ENCODE data around the gene ARL6IP5.

ARL6IP5 gene

DNA sequence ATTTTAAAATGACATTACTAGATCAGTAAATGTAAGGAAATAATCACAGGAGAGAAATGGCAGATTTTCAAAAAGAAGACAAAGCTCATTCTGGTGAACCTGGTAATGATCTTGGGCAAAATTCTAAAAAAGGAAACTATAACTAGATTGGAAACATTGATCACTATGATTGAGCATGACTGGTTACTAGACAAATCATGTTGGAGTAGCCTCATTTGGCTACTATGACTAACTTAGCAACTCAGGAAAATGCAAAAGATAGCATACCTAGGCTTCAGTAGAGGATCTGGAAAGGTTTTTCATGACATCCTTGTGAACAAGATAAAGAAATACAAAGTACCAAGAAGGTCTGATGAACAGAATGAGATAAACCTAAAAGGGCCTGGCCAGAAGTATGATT is 25.0 kb upstream of the ARL6IP5 start:
- TF ChIP-seq, protein P1, sequence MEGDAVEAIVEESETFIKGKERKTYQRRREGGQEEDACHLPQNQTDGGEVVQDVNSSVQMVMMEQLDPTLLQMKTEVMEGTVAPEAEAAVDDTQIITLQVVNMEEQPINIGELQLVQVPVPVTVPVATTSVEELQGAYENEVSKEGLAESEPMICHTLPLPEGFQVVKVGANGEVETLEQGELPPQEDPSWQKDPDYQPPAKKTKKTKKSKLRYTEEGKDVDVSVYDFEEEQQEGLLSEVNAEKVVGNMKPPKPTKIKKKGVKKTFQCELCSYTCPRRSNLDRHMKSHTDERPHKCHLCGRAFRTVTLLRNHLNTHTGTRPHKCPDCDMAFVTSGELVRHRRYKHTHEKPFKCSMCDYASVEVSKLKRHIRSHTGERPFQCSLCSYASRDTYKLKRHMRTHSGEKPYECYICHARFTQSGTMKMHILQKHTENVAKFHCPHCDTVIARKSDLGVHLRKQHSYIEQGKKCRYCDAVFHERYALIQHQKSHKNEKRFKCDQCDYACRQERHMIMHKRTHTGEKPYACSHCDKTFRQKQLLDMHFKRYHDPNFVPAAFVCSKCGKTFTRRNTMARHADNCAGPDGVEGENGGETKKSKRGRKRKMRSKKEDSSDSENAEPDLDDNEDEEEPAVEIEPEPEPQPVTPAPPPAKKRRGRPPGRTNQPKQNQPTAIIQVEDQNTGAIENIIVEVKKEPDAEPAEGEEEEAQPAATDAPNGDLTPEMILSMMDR (conservative IDR thresholded peaks at IDR 0.05), result no peak

DNA sequence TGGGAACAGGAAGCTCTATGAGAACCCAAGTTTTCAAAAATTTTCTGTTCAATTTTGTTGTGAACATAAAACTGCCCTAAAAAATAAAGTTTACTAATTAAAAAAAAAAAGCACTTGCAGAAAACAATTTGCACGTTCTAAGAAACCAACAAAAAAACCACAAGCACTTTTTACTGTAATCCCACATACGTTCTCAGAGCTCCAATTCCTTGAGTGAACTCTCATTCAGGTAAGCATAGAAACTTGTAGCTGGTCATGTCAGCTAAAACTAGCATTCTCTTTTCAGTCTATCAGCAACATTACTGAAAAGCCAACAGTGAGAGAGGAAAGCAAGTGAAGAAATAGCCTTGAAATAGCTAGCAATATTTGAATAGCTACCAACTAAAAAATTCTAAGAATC is 21.1 kb upstream of the ARL6IP5 start:
- H3K27ac ChIP-seq, result no peak overlapping the region
- TF ChIP-seq, protein P1 (conservative IDR thresholded peaks at IDR 0.05), result no peak

More for the DNA sequence above, 25.0 kb upstream of the ARL6IP5 start:
- H3K27ac ChIP-seq, result no peak overlapping the region

DNA sequence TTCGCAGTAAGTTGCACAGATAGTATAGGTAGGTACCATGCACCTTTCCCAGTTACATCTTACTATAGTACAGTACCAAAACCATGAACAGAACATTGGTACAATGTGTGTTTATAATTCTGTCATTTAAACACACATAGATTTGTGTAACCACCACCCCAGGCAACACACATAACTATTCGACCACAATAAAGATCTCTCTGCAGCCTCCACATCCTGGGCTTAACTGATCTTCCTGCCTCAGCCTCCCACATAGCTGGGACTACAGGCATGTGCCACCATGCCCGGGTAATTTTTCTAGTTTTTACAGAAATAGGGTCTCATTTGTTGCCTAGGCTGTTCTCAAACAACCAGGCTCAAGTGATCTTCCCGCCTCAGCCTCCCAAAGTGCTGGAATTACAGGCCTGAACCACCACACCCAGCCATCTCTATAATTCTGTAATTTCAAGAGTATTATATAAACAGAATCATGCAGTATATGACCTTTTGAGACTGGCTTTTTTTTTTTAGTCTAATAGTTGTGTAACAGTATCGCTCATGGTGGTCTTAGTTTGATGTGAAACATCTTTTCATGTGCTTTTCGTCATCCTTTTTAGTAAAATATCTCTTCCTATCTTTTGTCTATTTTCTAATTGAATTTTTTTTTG is 19.3 kb upstream of the ARL6IP5 start:
- TF ChIP-seq, protein P1 (conservative IDR thresholded peaks at IDR 0.05), result no peak
- H3K27ac ChIP-seq, result no peak overlapping the region

DNA sequence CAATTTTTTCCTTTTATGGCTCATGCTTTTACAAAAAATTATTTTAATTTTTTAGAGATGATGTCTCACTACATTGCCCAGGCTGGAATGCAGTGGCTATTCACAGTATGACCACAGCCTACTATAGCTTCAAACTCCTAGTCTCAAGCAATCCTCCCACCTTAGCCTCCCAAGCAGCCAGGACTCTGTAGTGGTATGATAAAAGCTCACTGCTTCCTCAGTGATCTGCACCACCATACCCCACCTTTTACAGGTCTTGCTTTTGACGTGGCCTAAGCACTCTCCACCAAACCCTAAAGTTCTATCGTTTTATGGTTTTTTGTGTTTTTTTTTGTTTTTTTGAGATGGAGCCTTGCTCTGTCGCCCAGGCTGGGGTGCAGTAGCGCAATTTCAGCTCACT is 18.6 kb upstream of the ARL6IP5 start:
- H3K27ac ChIP-seq, result no peak overlapping the region
- TF ChIP-seq, protein P1 (conservative IDR thresholded peaks at IDR 0.05), result no peak

DNA sequence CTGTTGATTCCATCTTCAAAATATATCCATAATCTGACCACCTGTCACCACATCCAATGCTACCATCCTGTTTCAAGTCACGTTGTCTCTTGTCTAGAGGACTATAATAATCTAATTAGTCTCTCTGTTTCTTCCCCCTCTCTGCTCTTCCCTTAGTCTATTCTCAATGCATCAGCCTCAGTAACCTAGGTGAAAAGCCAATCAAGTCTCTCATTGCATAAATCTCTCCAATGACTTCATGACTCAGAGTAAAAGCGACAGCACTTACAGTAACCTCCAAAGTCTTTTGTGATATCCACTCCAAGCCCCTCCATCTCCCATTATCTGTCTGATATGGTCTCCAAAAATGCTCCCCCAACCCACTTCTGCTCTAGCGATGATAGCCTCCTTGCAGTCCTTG is 11.8 kb upstream of the ARL6IP5 start:
- TF ChIP-seq, protein P1 (conservative IDR thresholded peaks at IDR 0.05), result no peak
- no peak overlapping the region for H3K27ac ChIP-seq

DNA sequence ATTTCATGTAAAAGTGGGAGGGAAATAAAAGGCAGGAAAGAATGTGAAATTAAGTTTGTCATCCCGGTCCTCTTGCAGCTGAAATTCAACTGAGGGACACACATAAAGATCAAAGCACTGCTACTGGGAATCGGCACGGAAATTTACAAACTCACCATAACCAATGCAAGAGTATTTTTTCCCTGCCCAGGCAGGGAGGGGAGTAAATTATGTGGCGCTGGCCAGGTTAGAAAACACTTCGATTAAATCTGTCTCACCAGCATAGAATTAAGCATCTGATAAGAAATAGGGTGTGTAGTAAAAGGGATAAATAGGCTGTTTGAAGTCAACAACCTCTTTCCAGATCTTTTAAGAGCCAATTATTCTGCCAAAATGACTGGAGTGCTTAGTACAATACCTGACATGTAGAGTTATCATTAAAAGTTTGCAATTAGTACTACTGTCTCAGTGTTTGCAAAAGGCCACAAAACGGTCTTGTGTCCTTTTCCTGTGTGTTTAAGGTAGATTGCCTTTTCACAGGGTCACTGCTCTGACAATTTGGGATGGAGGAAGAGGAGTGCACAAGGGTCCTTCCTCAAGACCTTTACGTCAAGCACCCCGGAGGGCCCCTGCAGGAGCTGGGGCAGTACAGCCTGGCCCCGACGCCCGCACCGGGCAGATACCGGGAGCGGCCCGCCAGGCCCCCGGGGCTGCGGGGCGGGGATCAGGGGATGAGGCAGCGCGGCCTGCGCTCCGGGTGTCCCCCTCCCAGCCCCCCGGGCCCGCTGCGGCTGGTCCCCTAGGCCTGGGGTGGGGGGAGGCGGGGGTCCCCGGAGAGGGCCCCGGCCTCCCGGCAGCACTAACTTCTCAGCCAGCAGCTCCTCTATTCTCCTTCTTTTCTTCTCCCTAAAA is 5.2 kb upstream of the ARL6IP5 start:
- TF ChIP-seq, protein P1 (conservative IDR thresholded peaks at IDR 0.05), result no peak
- peak overlapping the region; percentile 89 for H3K27ac ChIP-seq

DNA sequence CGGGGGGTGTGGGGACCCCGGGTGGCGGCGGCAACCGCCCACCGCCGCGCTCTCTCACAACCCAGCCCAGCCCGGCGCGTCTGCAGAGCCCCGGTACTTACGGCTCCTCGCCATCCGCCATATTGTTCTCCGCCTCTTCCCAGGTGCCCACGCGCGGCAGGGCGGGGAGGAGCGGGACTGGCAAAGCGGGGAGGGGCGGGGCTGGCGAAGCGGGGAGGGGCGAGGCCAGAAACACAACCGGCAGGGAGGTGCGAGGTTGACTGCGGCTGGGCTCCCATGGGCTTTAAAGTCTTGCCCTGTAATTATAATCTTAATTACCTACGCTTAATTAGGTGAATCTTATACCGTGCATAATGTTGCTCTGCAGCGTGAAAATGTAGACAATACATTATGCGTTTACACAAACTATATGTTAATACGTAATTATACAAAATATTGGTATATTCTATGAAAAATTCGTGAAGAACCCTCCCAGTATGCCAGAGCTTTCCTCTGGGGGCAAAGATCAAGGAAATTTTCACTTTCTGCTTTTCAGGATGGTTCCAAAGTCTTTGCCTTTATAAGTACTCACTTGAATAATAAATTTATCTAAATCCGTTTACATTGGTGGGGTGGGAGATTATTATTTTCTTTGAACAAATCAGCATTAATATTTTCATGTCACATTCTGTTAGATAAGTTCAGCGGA is 4.4 kb upstream of the ARL6IP5 start, which contains the start of gene UBA3:
Gene UBA3 (minus strand): TSS at position 133 of the 688 bp plus-strand sequence. CDS start 12 bp downstream, at position 121.
- TF ChIP-seq, protein P1 (conservative IDR thresholded peaks at IDR 0.05), result no peak
- H3K27ac ChIP-seq, result peak within 1 kb of the TSS; percentile 89
